ENCODE data around the gene ZNF473.

ZNF473 gene

DNA sequence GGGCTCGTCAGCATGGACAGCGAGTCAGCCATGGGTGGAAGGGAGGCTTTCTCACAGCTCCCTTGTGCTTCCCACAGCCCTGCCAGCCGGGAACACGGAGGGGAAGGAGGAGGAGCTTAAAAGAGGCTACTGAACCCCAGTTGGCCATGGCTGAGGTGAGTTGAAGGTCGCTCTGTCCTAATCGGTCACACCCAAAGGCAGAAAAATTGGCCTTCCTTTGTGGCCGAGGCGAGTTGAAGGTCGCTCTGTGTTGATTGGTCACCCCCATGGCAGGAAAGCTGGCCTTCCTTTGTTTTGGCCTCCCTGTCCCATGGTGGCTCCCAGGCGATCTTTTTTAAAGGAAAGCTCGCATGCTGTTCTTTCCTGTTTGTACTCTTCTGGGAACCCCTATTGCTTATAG is 5.1 kb downstream of the ZNF473 start:
- in situ Hi-C loops (cut with HindIII; ENCODE audit: low pct_ligation_motif_present, low sequenced_read_pairs): no loop called here
- Histone ChIP-seq H3K4me3 (ENCODE audit: low read depth, low read length) (no peak overlapping the region), H3K27me3 (replicated peaks) (no peaks in the 10 kb centered on the region), H3K27ac (no peak overlapping the region), H3K36me3 (replicated peaks) (peaks cover 25% of the 10 kb centered on the region)
- TF ChIP-seq, protein P1, sequence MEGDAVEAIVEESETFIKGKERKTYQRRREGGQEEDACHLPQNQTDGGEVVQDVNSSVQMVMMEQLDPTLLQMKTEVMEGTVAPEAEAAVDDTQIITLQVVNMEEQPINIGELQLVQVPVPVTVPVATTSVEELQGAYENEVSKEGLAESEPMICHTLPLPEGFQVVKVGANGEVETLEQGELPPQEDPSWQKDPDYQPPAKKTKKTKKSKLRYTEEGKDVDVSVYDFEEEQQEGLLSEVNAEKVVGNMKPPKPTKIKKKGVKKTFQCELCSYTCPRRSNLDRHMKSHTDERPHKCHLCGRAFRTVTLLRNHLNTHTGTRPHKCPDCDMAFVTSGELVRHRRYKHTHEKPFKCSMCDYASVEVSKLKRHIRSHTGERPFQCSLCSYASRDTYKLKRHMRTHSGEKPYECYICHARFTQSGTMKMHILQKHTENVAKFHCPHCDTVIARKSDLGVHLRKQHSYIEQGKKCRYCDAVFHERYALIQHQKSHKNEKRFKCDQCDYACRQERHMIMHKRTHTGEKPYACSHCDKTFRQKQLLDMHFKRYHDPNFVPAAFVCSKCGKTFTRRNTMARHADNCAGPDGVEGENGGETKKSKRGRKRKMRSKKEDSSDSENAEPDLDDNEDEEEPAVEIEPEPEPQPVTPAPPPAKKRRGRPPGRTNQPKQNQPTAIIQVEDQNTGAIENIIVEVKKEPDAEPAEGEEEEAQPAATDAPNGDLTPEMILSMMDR (IDR thresholded peaks at IDR 0.05; ENCODE audit: low read depth, low read length, missing control alignments): no peak
- no peak for DNase-seq

DNA sequence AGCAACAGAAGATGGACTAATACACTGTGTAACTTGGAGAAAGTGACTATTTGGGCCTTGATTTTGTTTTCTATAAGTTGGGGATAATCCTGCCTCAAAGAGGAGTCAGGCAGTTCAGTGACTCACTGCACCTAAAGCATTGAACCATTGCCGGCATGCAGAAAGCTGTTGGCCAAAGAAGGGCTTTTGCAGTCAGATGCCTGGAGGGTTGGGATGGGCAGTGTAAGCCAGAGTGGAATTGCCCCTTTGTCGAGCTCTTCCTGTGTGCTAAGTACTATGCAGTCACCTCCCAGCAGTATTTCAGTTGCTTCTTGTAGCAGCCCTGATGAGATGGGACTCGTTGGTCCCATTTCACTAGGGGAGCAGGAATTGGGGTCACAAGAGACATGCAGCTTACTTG is 11.1 kb downstream of the ZNF473 start:
- Histone ChIP-seq H3K4me3 (ENCODE audit: low read depth, low read length) (no peak overlapping the region), H3K36me3 (replicated peaks) (peaks cover 42% of the 10 kb centered on the region), H3K27ac (no peak overlapping the region), H3K27me3 (replicated peaks) (no peaks in the 10 kb centered on the region)
- no peak for DNase-seq
- TF ChIP-seq, protein P1 (IDR thresholded peaks at IDR 0.05; ENCODE audit: low read depth, low read length, missing control alignments): no peak
- in situ Hi-C loops (cut with HindIII; ENCODE audit: low pct_ligation_motif_present, low sequenced_read_pairs): no loop called here

DNA sequence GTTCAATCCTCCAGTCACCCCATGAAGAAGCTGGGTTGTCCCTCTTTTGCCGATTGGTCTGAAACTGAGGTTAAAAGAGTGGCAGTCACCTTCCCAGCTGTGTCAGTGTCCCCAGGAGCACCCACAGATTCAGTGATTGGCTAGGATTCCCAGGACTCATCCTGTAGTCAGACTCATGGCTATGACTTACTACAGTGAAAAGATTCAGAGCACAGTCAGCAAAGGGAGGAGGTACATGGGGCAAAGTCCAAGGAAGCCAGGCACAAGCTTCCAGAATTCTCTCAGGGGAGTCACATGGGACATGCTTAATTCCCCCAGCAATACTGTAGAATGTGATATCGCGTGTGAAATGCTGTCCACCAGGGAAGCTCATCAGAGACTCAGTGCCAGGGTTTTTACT is 14.2 kb downstream of the ZNF473 start:
- in situ Hi-C loops (cut with HindIII; ENCODE audit: low pct_ligation_motif_present, low sequenced_read_pairs): no loop called here
- DNase-seq: no peak
- no peaks in the 10 kb centered on the region for H3K27me3 ChIP-seq (replicated peaks)
- H3K27ac ChIP-seq: no peak overlapping the region
- H3K4me3 ChIP-seq (ENCODE audit: low read depth, low read length): no peak overlapping the region
- H3K36me3 ChIP-seq (replicated peaks): peaks cover 60% of the 10 kb centered on the region
- TF ChIP-seq, protein P1 (IDR thresholded peaks at IDR 0.05; ENCODE audit: low read depth, low read length, missing control alignments): no peak

DNA sequence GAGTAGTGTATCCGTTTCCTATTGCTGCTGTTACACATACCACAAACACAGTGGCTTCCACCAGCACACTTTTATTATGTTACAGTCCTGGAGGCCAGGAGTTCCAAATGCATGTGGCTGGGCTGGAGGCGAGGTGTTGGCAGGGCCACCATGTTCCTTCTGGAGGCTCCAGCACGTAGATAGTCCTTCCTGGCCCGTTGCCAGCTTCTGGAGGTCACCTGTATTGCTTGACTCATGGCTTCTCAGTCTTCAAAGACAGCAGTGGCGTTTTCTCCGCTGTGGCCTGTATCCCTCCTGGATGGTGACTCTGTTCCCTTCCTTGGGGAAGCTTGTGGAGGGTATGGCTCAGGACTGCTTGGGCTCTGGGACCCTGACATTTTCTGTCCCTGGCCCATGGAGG is 15.2 kb downstream of the ZNF473 start:
- TF ChIP-seq, protein P1 (IDR thresholded peaks at IDR 0.05; ENCODE audit: low read depth, low read length, missing control alignments): no peak
- H3K36me3 ChIP-seq (replicated peaks): peaks cover 70% of the 10 kb centered on the region
- in situ Hi-C loops (cut with HindIII; ENCODE audit: low pct_ligation_motif_present, low sequenced_read_pairs): no loop called here

DNA sequence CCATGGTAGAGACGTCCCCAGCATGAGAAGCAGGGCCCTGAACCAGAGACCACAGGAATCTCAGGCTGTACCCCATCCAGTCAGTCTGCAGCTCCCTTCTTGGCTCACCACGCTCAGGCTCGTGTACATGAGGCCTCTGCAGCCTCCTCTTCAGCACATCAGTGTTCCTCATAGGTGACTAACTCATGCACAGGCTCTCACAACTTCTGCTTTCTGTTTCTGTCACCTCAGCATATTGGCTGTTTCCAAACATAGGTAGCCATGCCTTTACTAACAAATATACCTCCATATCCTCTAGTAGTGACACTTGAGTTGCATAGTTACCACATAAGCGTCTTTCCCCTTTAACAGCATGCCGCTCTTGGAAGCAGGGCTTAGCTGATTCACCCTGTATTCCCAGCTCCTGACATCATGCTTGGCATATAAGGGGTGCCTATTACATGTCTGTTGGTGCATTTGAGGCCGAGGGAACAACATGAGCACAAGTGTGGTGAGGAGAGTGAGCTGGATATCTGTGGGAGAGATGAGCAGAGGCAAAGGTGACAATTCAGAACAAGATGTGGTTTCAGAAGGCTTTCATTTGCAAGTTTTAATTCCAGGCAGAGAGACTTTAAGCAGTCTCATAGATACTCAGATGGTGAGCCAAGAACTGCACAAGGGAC is 16.7 kb downstream of the ZNF473 start:
- H3K36me3 ChIP-seq (replicated peaks): peaks cover 79% of the 10 kb centered on the region
- H3K27me3 ChIP-seq (replicated peaks): no peaks in the 10 kb centered on the region
- no peak overlapping the region for H3K4me3 ChIP-seq (ENCODE audit: low read depth, low read length)
- no peak for DNase-seq
- H3K27ac ChIP-seq: no peak overlapping the region
- TF ChIP-seq, protein P1 (IDR thresholded peaks at IDR 0.05; ENCODE audit: low read depth, low read length, missing control alignments): no peak
- in situ Hi-C loops (cut with HindIII; ENCODE audit: low pct_ligation_motif_present, low sequenced_read_pairs): no loop called here

More for the DNA sequence above, 15.2 kb downstream of the ZNF473 start:
- Histone ChIP-seq H3K27me3 (replicated peaks) (no peaks in the 10 kb centered on the region), H3K4me3 (ENCODE audit: low read depth, low read length) (no peak overlapping the region), H3K27ac (no peak overlapping the region)
- no peak for DNase-seq

DNA sequence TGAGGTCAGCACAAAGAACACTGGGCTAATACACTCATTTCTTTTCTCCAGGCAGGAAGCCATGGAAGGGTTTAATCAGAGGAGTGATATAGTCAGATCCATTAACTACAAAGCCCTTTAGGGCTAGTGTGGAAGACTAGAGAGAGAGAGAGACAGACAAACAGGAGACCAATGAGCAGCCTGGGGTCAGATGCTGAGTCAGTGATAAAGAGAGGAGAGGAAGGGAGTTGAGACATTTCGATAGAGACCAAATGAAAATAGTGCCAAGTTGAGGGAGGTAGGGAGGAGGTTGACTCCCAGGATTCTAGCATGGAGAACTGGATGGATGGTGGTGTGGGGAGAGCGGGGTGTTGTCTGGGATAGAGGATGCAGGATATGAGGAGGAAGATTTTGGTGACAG is 18.2 kb downstream of the ZNF473 start:
- H3K36me3 ChIP-seq (replicated peaks): peaks cover 80% of the 10 kb centered on the region
- no peak overlapping the region for H3K4me3 ChIP-seq (ENCODE audit: low read depth, low read length)
- TF ChIP-seq, protein P1 (IDR thresholded peaks at IDR 0.05; ENCODE audit: low read depth, low read length, missing control alignments): no peak
- in situ Hi-C loops (cut with HindIII; ENCODE audit: low pct_ligation_motif_present, low sequenced_read_pairs): no loop called here
- no peak for DNase-seq
- H3K27me3 ChIP-seq (replicated peaks): no peaks in the 10 kb centered on the region
- no peak overlapping the region for H3K27ac ChIP-seq
